Heart left ventricle (tissue), 13 donors: ENCODE measurements around the gene TRIM6.

Experiments
- CTCF ChIP-seq, 12 donors: fragments of 200-600 bp; sonication (generic) in 4 of 12; IDR thresholded peaks; one replicate each; pipeline versions ENCODE4 v1.5.0 to v1.8.0; 2018 to 2022; ENCODE audit warnings: antibody characterized with exemption in 12 of 12, mild to moderate bottlenecking in 5 of 12
- POLR2A ChIP-seq, 2 donors: fragments of 450-650 bp; IDR thresholded peaks; one replicate each; pipeline ENCODE4 v1.6.1; 2017; ENCODE audit warnings: antibody characterized with exemption in 2 of 2, mild to moderate bottlenecking in 2 of 2, moderate library complexity in 2 of 2
- donor health status: ischemic (EF 13 %, LVEDD 7.1; RV severe dilation, severe dysfunction).
- donor health status: DM: no; HTN: yes; CAD: no.
- donor health status: DM: no; HTN: no; CAD: no.
- donor health status: ischemic (EF 25% LVEDD 6.9; RV normal size, moderate dysfunction).
- donor health status: ischemic (EF 25% LVEDD 5.7; RV mildly dilated, moderate dysfunction).
- donor health status: ischemic (EF 35%, LVEDD 5.7; RV mildly dilated, moderate dysfunction).
- donor health status: nonischemic (EF 11% LVEDD 7.7; RV severe dilation, severe dysfunction).
- donor health status: DM: yes; HTN: yes; CAD: no.
- donor health status: PGD.
- donor health status: ischemic (EF 29% LVEDD 5.4; RV normal size, mild dysfunction).
- donor health status: nonischemic (EF 23%, LVEDD 6.1; RV moderate dilation, normal function).

GRCh38 chr11:5639953-5640352 is 43.5 kb downstream of the TRIM6 start:
- no peak for TF ChIP-seq CTCF (IDR thresholded peaks at IDR 0.05)
- TF ChIP-seq POLR2A (IDR thresholded peaks at IDR 0.05), result no peak
